Measurements from ENCODE around the gene VARS2. TPM values are rescaled to one million over a fixed set of nuclear protein-coding genes. Genes with fewer than 3 reads are reported as not detected.
"Not testable (repeated sequence)": the region's sequence is repeated elsewhere in the genome, so short reads cannot be mapped to it uniquely, and the experiment has no call there.

VARS2 gene
- total RNA-seq, result 15.1 and 17.3 TPM in 2 replicates

GRCh38 chr6:30914076-30914853 lies at the start of gene VARS2:
TSS of gene VARS2 (plus strand) at chr6:30914238. CDS start at chr6:30914837, 599 bp downstream.
- peak within 1 kb of the TSS; percentile 59 for H3K4me3 ChIP-seq (ENCODE audit: low read depth, low read length)
- DNase-seq (ENCODE audit: low read depth), result peak; percentile 93
- TF ChIP-seq CTCF (IDR thresholded peaks at IDR 0.05; ENCODE audit: insufficient read depth, low read depth, low read length), result peak; percentile 34

- DNase-seq (ENCODE audit: low read depth), result no peak
- no peak for TF ChIP-seq CTCF (IDR thresholded peaks at IDR 0.05; ENCODE audit: insufficient read depth, low read depth, low read length)
- H3K4me3 ChIP-seq (ENCODE audit: low read depth, low read length), result no peak overlapping the region
These were observed 49.7 kb upstream of the VARS2 start for GRCh38 chr6:30864325-30864724.

- peak; percentile 30 for DNase-seq (ENCODE audit: low read depth)
- not testable (repeated sequence) for H3K4me3 ChIP-seq (ENCODE audit: low read depth, low read length)
These were observed 44.7 kb upstream of the VARS2 start for GRCh38 chr6:30869241-30869749.

GRCh38 chr6:30870546-30870945 lies 43.5 kb upstream of the VARS2 start:
- DNase-seq (ENCODE audit: low read depth), result no peak
- no peak for TF ChIP-seq CTCF (IDR thresholded peaks at IDR 0.05; ENCODE audit: insufficient read depth, low read depth, low read length)
- no peak overlapping the region for H3K4me3 ChIP-seq (ENCODE audit: low read depth, low read length)

- no peak for DNase-seq (ENCODE audit: low read depth)
- no peak overlapping the region for H3K4me3 ChIP-seq (ENCODE audit: low read depth, low read length)
- no peak for TF ChIP-seq CTCF (IDR thresholded peaks at IDR 0.05; ENCODE audit: insufficient read depth, low read depth, low read length)
These were observed 42.4 kb upstream of the VARS2 start for GRCh38 chr6:30871592-30872183.

- no peak overlapping the region for H3K4me3 ChIP-seq (ENCODE audit: low read depth, low read length)
- DNase-seq (ENCODE audit: low read depth), result no peak
- TF ChIP-seq CTCF (IDR thresholded peaks at IDR 0.05; ENCODE audit: insufficient read depth, low read depth, low read length), result no peak
These were observed 40.8 kb upstream of the VARS2 start for GRCh38 chr6:30873137-30873640.

GRCh38 chr6:30873795-30874194 lies 40.2 kb upstream of the VARS2 start:
- not testable (repeated sequence) for DNase-seq (ENCODE audit: low read depth)

More at GRCh38 chr6:30873795-30874194, 40.2 kb upstream of the VARS2 start:
- not testable (repeated sequence) for H3K4me3 ChIP-seq (ENCODE audit: low read depth, low read length)

Data from fibroblast of villous mesenchyme (primary cell).